HG03045 (cell line): Measurements from ENCODE around the gene CAMTA2.

Experiments
- ATAC-seq: cut with Tn5 transposase; IDR thresholded peaks from one replicate; pipeline ENCODE4 v1.9.1; 2021; ENCODE audit warnings: mild to moderate bottlenecking, moderate library complexity; ENCODE audit not compliant: unreplicated experiment

CAMTA2 gene

GRCh38 chr17:5002121-5002788, 14.8 kb upstream of the CAMTA2 start:
- no peak for ATAC-seq

GRCh38 chr17:5000237-5000639, 12.8 kb upstream of the CAMTA2 start:
- no peak for ATAC-seq

DNA sequence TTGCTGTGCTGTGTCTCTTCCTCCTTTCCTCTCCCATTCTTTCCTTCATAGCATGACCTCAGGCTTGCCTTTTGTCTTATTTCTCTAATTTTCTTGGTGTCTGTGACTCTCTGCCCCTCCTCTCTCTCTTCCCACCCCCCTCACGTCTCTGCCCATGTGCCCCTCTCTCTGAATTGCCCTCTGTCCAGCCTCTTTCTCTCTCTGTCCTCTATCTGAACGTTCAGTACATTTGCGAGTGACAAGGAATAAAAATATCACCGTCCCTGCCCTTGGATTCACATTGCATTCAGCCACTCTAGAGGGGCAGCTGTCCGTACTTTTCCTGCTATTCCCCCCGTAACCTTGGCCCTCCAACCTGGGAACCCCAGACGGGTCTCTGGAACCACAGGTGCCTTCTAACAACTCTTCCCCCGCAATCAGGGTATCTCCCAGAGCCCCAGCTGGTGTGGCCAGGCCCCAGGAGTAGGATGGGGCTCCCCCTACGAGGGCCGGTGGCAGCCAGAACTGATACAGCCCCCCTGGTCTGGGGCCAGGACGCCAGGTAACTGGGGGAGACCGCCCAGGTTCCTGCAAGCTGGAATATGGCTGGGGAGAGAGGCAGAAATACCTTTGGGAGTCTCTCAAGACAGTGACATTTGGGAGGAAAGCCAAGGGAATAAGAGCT, 12.1 kb upstream of the CAMTA2 start:
- no peak for ATAC-seq

GRCh38 chr17:4998732-4999429, 11.4 kb upstream of the CAMTA2 start:
- ATAC-seq = no peak

GRCh38 chr17:4998027-4998731, 10.7 kb upstream of the CAMTA2 start:
- peak; percentile 10 for ATAC-seq

DNA sequence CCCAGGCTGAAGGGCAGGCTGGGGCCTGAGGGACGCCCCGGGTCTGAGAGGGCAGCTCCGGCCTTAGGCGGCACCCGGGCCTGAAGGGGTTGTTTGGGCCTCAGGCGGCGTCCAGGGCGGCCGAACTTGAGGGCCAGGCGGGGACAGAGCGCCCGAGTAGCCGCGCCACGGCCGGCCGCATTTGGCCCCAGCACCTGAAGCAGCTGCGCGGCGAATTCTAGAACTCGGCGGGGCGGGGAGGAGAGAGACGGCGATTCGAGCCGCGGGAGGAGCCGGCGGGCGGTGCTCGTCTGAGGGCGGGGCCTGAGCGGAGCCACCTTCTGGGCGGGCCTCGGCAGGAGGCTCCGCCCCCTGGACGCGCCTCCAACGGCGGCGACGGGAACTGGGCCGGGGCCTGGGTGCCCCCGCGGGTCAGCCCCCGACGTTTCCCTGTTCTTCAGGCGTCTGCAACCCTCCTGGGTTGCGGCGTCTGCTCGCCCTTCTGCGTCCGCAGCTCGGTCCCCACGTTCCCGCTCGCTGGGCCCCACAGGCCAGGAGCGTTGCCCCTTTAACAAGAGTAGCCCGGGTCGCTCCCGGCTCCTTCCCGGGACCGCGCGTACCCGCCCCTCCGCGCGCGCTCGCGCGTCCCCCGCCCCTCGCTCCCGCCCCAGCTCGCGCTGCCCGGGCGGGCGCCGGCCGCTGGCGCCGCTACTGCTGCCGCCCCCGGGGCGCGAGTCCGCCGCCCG, 10.0 kb upstream of the CAMTA2 start, which contains the start of the genes INCA1 and KIF1C:
Gene INCA1 (minus strand): TSS at position 221 of the 725 bp plus-strand sequence. CDS start 3,085 bp downstream, outside the sequence.
Gene KIF1C (plus strand): TSS at position 649 of the 725 bp plus-strand sequence. CDS start 2,297 bp downstream, outside the sequence.
- ATAC-seq = peak; percentile 83

DNA sequence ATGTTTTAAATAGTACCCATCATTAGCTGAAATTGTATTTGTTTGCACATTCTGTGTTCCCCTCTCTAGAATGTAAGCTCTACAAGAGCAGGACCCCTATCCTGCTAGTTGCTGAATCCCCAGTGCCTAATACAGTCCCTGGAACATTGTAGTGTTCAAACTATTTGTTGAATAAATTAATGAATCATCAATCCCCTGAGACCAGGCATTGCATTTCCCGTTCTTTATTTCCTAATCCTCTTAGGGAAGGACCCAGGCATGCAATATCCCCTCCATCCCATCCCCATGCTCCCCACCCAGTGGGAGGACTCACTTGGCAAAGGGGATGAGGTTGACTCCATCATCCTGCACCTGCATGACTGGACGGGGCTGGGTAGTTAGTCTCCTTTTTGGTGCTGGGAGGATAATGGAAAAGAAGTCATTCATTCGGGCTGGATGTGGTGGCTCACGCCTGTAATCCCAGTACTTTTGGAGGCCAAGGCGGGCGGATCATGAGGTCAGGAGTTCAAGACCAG, 6.7 kb upstream of the CAMTA2 start:
- no peak for ATAC-seq

DNA sequence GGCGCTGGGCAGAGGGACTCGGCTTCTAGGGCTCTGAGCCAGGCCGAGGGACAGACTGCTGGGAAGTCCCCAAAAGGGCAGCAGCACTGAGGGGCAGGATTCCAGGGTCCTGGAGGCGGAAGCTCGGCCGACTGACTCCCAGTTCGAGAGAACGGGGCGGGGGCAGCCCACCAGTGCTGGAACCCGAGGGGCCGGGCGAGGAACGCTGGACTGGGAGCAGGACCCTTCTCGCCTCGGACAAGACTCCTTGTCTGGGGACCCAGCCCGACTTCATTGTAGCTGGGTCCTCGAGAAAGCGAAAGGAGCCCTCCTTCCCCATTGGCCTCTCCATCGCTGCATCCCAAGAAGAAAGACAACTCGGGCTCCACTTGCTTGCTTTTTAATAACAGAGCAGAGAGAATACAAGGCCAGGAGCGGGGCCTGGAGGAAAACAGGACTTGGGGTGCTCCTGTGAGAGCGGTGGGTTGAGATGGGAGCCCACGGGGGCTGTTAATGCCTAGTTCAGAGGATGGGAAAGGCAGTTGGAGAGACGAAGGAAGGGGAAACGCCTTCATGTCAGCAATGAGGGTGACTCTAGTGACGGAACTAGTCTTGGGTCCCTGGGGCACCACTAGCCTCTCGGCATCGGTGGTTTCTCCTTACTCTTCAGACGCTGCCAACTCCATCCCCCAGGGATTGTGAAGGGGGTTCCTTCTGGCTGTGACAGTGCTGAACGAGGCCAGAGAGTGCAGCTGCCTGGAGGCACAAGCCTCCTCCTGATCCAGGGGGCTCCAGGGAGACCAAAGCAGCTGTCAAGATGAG, 492 bp upstream of the CAMTA2 start:
- ATAC-seq = no peak

GRCh38 chr17:4986403-4986802, 1.1 kb downstream of the CAMTA2 start:
- ATAC-seq = no peak

- ATAC-seq = no peak
These were observed 5.2 kb downstream of the CAMTA2 start for GRCh38 chr17:4982305-4982704.

DNA sequence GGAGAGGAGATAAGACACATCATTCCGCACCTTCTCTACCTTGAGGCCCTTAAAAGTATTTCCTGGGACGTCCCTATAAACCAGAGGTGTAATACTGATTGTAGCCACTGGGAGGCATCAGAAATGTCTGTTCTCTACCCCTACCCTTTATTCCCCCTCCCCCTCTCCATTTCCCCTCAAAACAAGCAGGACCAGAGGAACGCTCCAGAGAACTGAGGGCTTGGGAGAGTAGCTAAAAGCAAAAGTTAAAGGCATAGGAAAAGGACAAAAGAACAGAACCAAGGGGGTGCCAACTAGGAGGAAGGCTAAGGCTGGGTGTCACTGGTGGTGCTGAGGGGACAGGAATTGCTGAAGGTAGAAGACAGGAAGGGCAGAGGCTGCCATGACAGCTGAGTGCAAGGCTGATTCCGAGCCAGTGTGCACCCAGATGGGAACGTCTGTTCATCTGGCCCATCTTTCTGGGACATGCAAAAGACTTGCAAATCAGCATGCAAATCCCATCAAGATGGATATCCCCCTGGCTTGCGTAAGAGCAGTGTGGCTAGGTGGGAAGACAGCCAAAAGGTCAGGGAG, 6.7 kb downstream of the CAMTA2 start:
- ATAC-seq = no peak

DNA sequence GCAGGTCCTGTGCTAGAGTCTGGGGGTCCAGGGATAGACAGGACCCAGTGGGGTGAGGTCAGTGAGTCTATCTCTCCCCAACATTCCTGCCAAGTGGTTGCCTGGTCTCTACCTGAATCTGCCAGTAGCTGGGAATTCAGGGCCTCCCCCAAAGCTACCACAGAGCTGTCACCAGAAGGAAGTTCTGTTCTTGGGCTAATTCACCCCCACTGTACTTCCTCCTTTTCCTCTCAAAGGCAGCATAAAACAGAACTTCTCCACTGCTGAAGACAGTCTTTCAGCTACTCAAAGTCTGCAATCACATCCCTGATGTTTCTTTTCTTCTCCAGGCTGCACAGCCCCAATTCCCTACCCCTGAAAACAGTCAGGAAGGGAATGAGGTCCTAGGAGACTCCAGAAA, 8.7 kb downstream of the CAMTA2 start:
- ATAC-seq = no peak

GRCh38 chr17:4974115-4974670, 13.3 kb downstream of the CAMTA2 start:
- no peak for ATAC-seq

DNA sequence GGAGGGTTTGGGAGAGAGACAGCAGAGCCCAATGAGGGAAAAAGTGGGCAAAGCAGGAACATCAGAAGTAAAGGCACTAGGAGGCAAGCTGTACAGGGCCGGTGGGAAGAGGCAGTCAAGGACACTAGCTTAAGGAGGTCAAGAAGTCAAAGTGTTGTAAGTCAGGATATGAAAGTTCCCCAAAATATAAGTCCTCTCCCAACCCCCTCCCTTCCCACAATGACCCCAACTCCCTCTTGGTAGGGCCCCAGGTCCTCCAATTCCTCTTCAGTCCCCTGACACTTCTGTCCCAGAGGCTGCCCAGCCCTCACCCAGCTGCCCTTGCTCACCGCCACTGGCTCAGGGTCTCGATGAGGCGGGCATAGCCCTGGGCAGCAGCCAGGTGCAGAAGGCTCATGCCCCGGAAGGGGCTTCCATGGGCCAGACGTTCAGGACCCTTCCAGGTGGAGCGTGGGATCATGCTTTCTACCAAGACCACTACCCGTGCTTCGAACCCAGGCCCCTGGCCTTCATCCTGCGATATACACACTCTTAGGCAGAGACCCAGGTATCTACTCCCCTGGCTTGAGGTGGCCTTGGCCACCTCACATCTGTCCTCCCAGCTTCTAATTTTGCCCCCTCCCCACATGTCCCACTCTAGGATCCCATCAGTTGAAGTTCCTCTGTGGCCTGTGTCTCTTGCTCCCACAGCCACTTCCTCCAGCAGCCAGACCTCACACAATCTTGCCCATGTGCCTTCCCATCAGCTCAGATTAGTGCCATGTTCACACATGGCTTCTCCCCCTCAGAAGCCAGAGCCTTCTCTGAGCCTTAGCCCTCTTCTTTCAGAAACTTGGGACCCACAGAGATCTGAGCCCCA, 14.0 kb downstream of the CAMTA2 start:
- no peak for ATAC-seq

DNA sequence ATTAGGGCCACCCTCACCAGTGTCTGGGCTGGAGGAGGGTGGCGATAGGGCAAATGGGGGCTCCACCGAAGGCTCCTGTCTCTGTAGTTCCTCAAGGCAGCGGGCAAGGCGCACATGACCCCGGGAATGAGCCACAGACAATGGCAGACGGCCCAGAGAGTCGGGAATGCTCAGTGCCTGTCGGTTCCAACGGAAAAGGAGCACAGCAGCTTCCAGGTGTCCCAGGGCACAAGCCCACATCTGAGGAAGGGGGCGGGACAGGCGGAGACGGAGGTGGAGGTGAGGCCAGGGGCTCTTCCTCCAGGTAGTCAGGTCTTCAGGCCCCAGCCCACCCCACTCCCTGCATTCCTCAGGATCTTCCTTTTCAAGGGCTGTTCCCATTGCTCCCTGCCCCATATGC, 14.7 kb downstream of the CAMTA2 start:
- ATAC-seq = no peak

- ATAC-seq = no peak
These were observed 15.2 kb downstream of the CAMTA2 start for GRCh38 chr17:4972322-4972721.

DNA sequence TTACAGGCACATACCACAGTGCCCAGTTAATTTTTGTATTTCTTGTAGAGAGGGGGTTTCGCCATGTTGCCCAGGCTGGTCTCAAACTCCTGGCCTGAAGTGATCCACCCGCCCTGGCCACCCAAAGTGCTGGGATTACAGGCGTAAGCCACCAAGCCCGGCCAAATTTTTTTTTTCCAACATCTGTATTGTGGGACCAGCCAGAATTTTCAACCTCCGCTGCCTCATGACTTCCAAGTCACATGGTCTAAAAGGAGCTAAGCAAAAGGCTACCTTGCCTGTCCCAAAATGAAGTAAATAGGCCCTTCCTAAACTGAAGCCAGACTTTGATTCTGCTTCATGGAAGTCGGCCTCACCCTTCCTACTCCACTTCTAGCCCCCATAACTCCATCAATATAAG, 15.6 kb downstream of the CAMTA2 start:
- no peak for ATAC-seq

DNA sequence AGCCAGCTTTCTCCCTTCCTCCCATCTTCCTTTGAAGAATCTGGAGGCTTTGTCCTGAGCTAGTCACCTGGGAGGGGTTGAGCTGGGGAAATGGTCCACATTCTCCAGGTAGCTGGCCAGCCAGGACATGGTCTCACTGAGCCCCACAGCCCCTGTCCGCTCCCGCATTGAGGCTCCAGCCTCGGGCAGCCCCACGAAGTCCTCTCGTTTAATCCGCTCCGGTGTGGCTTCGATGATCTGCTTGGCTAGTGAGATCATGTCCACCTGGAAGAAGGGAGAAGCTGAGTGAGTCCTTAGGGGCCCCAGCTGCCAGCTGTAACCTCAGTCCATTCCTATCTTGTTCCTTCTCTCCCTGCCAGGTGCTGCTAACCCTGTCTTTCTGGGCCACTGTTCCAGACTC, 17.2 kb downstream of the CAMTA2 start:
- no peak for ATAC-seq
